Ovary (tissue), 9 donors: Measurements from ENCODE around the gene SLC36A2. TPM values are rescaled to one million over a fixed set of nuclear protein-coding genes. Genes with fewer than 3 reads are reported as not detected.

Source experiments
- DNase-seq, 5 donors: peaks; one replicate each; pipeline ENCODE4 v3.0.0-alpha.2; 2019 to 2020
- H3K27ac ChIP-seq, 2 donors: fragments of 200-600 bp; one replicate each; pipeline versions ENCODE4 v1.5.1 to v1.8.0; 2019 to 2022
- H3K27me3 ChIP-seq: fragments of 200-600 bp; one replicate; pipeline ENCODE4 v1.8.0; 2022
- H3K36me3 ChIP-seq: fragments of 200-600 bp; sonication (generic); one replicate; pipeline ENCODE4 v1.5.1; 2019
- H3K4me1 ChIP-seq: one replicate; pipeline ENCODE4 v1.8.1; 2013; ENCODE audit warnings: mild to moderate bottlenecking, moderate library complexity; ENCODE audit not compliant: insufficient read depth
- H3K4me3 ChIP-seq: fragments of 200-600 bp; sonication (generic); one replicate; pipeline ENCODE4 v1.5.1; 2017
- H3K9me3 ChIP-seq, 2 donors: fragments of 200-600 bp in 1 of 2; sonication (generic) in 1 of 2; one replicate each; pipeline versions ENCODE4 v1.5.1 to v1.8.1; 2013 to 2019; ENCODE audit warnings: mild to moderate bottlenecking in 1 of 2, moderate library complexity in 1 of 2
- CTCF ChIP-seq, 3 donors: fragments of 450-650 bp in 2 of 3; fragments of 200-600 bp in 1 of 3; IDR thresholded peaks; one replicate each; pipeline versions ENCODE4 v1.5.1 to v1.8.0; 2016 to 2022; ENCODE audit warnings: antibody characterized with exemption in 3 of 3, mild to moderate bottlenecking in 1 of 3
- EP300 ChIP-seq: sonication (generic); formaldehyde crosslinking; IDR thresholded peaks from one replicate; pipeline ENCODE4 v1.6.1; 2017; ENCODE audit warnings: antibody characterized with exemption
- POLR2A ChIP-seq: fragments of 450-650 bp; IDR thresholded peaks from one replicate; pipeline ENCODE4 v1.6.1; 2017; ENCODE audit warnings: antibody characterized with exemption, mild to moderate bottlenecking, moderate library complexity
- WGBS, 3 donors: extraction: QIAGEN DNeasy Blood & Tissue Kit in 1 of 3; methylation state at CpG; one replicate each; pipeline versions ENCODE4 v1.1.5 to v1.1.7; 2013 to 2017; 5-methylcytosine and 5-hydroxymethylcytosine counted together
- intact Hi-C, 4 donors: fragments of 100-400 bp; cut with DNase I; formaldehyde crosslinking; loops; one replicate each; pipeline versions ENCODE4 v1.11.0 to v1.15.1; 2022 to 2023
- polyA plus RNA-seq, 2 donors: library from polyadenylated mRNA; stranded (reverse); fragments of 200-250 nt in 1 of 2; fragments of 350-450 nt in 1 of 2; fragmentation: Illumina TruSeq in 1 of 2; extraction: RNeasy Lipid Tissue Mini Kit (QIAGEN cat#74804) in 1 of 2; gene quantifications; one replicate each; pipeline ENCODE4 v1.2.3, GENCODE V29; 2013 to 2014
- total RNA-seq, 7 donors: library from RNA; depleted of rRNA in 2 of 7; stranded (reverse); fragments of >200 nt in 2 of 7; fragmentation: NEBNext Ultra II Directional in 3 of 7; extraction: Animal tissue kit (Norgen Biotek cat#: 25700) in 3 of 7; gene quantifications; one replicate each; pipeline versions ENCODE4 v1.1.0 to v1.2.4, GENCODE V29; 2016 to 2023
- donor health status: DM: no; HTN: no; CAD: no; lungs with moderate emphysema.
- donor health status: DM: no; HTN: no; CAD: no.
- donor health status: Bipolar disorder and iron deficiency.
- donor health status: DM: yes; HTN: yes; CAD: no.
- donor health status: DM: no; HTN: no; CAD: no.
- donor health status: DM: yes; HTN: yes; CAD: no.

SLC36A2 gene
- total and polyA plus RNA-seq, 9 donors = not detected

GRCh38 chr5:151283120-151283825 is 64.1 kb downstream of the SLC36A2 start:
- no peak overlapping the region for H3K4me3 ChIP-seq
- DNase-seq = no peak
- H3K36me3 ChIP-seq = no peaks in the 10 kb centered on the region
- no peaks in the 10 kb centered on the region for H3K4me1 ChIP-seq
- TF ChIP-seq CTCF (IDR thresholded peaks at IDR 0.05) (no peak), EP300 (no peak), POLR2A (no peak)
- H3K9me3 ChIP-seq = no peaks in the 10 kb centered on the region
- H3K27me3 ChIP-seq = no peaks in the 10 kb centered on the region
- no peak overlapping the region for H3K27ac ChIP-seq
- intact Hi-C loops = no loop called here
- 70 to 84% (median 70%) methylated on average over 4 of the region's 4 CpGs for WGBS, 3 donors

GRCh38 chr5:151281001-151281639 is 66.2 kb downstream of the SLC36A2 start:
- Histone ChIP-seq H3K9me3 (no peaks in the 10 kb centered on the region), H3K27me3 (no peaks in the 10 kb centered on the region), H3K36me3 (no peaks in the 10 kb centered on the region), H3K27ac (no peak overlapping the region), H3K4me3 (no peak overlapping the region), H3K4me1 (no peaks in the 10 kb centered on the region)
- intact Hi-C loops = no loop called here
- no peak for TF ChIP-seq EP300
- TF ChIP-seq CTCF (IDR thresholded peaks at IDR 0.05) = no peak
- TF ChIP-seq POLR2A = no peak
- WGBS, 3 donors = 93 to 96% (median 94%) methylated on average over 13 of the region's 13 CpGs
- no peak for DNase-seq

- no peak for DNase-seq
- 88 to 95% (median 88%) methylated on average over 2 of the region's 2 CpGs for WGBS, 3 donors
Measured at GRCh38 chr5:151280443-151280842, 66.9 kb downstream of the SLC36A2 start.

GRCh38 chr5:151278845-151279244 is 68.5 kb downstream of the SLC36A2 start:
- no peak overlapping the region for H3K4me3 ChIP-seq
- no peaks in the 10 kb centered on the region for H3K4me1 ChIP-seq
- no peaks in the 10 kb centered on the region for H3K36me3 ChIP-seq
- no peaks in the 10 kb centered on the region for H3K9me3 ChIP-seq
- 70 to 75% (median 71%) methylated on average over 5 of the region's 5 CpGs for WGBS, 3 donors
- TF ChIP-seq CTCF (IDR thresholded peaks at IDR 0.05) = no peak
- H3K27ac ChIP-seq = no peak overlapping the region
- H3K27me3 ChIP-seq = no peaks in the 10 kb centered on the region
- intact Hi-C loops = no loop called here
- no peak for DNase-seq

More at GRCh38 chr5:151280443-151280842, 66.9 kb downstream of the SLC36A2 start:
- intact Hi-C loops = no loop called here
- Histone ChIP-seq H3K27me3 (no peaks in the 10 kb centered on the region), H3K9me3 (no peaks in the 10 kb centered on the region), H3K4me3 (no peak overlapping the region), H3K4me1 (no peaks in the 10 kb centered on the region), H3K36me3 (no peaks in the 10 kb centered on the region), H3K27ac (no peak overlapping the region)
- TF ChIP-seq POLR2A (no peak), EP300 (no peak), CTCF (IDR thresholded peaks at IDR 0.05) (no peak)
